GM12801 (cell line): Measurements from ENCODE around the gene CALB2.

Source experiments
- TF ChIP-seq, protein P1 (sequence below): IDR thresholded peaks from one replicate; pipeline ENCODE4 v1.5.1; 2011; ENCODE audit warnings: control low read depth; ENCODE audit not compliant: insufficient read length; ENCODE audit errors: extremely low read depth

The CALB2 gene

GRCh38 chr16:71358464-71358998 is at the start of gene CALB2:
TSS of gene CALB2 (plus strand) at chr16:71358723. CDS start at chr16:71358793, 70 bp downstream.
- TF ChIP-seq, protein P1, sequence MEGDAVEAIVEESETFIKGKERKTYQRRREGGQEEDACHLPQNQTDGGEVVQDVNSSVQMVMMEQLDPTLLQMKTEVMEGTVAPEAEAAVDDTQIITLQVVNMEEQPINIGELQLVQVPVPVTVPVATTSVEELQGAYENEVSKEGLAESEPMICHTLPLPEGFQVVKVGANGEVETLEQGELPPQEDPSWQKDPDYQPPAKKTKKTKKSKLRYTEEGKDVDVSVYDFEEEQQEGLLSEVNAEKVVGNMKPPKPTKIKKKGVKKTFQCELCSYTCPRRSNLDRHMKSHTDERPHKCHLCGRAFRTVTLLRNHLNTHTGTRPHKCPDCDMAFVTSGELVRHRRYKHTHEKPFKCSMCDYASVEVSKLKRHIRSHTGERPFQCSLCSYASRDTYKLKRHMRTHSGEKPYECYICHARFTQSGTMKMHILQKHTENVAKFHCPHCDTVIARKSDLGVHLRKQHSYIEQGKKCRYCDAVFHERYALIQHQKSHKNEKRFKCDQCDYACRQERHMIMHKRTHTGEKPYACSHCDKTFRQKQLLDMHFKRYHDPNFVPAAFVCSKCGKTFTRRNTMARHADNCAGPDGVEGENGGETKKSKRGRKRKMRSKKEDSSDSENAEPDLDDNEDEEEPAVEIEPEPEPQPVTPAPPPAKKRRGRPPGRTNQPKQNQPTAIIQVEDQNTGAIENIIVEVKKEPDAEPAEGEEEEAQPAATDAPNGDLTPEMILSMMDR = no peak

- TF ChIP-seq, protein P1 = no peak
These were observed 46.9 kb upstream of the CALB2 start for GRCh38 chr16:71311553-71312158.

GRCh38 chr16:71315269-71315668 is 43.3 kb upstream of the CALB2 start:
- TF ChIP-seq, protein P1 = no peak

DNA sequence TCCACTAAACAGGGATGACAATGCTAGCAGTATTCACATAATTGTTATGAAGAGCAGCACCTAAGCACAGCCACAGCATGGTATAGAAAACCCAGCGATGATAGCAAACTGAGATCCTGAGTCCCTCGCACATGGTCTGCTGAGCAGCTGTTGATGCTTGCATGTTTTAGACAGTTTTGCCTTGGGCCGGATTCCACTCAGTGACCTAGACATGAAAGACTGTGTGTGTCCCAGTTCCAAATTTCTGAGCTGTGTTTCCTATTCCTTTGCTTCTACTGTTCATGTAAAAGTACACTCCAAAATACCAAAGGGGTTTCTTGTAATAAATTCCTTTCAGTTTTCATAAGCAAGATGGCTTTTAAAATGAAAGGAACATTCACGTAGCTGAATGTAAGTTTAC is 38.5 kb upstream of the CALB2 start:
- TF ChIP-seq, protein P1 = no peak

- TF ChIP-seq, protein P1 = no peak
These were observed 30.8 kb upstream of the CALB2 start for GRCh38 chr16:71327720-71328119.

GRCh38 chr16:71328151-71328550 is 30.4 kb upstream of the CALB2 start:
- TF ChIP-seq, protein P1 = no peak

- TF ChIP-seq, protein P1 = no peak
These were observed 20.9 kb upstream of the CALB2 start for GRCh38 chr16:71337631-71338030.
